WI38 (cell line): ENCODE measurements around the gene ZNF770.
"Not testable (repeated sequence)": the region's sequence is repeated elsewhere in the genome, so short reads cannot be mapped to it uniquely, and the experiment has no call there.

ENCODE experiments used
- H3K4me3 ChIP-seq: 2 replicates; pipeline ENCODE4 v1.5.1; 2011; ENCODE audit warnings: low read depth, mild to moderate bottlenecking, control low read depth, low read length
- CTCF ChIP-seq: IDR thresholded peaks from 2 replicates; pipeline ENCODE4 v1.5.1; 2012; ENCODE audit warnings: low read depth, mild to moderate bottlenecking, control low read depth, low read length

Gene ZNF770

GRCh38 chr15:34951993-34952392 is 36.1 kb downstream of the ZNF770 start:
- H3K4me3 ChIP-seq, result no peak overlapping the region
- no peak for TF ChIP-seq CTCF

GRCh38 chr15:34944936-34945335 is 43.2 kb downstream of the ZNF770 start:
- TF ChIP-seq CTCF, result no peak
- no peak overlapping the region for H3K4me3 ChIP-seq

- TF ChIP-seq CTCF, result no peak
Measured at GRCh38 chr15:34943711-34944110, 44.4 kb downstream of the ZNF770 start.

GRCh38 chr15:34943264-34943663 is 44.8 kb downstream of the ZNF770 start:
- H3K4me3 ChIP-seq, result not testable (repeated sequence)

More at GRCh38 chr15:34943711-34944110, 44.4 kb downstream of the ZNF770 start:
- H3K4me3 ChIP-seq, result no peak overlapping the region

- TF ChIP-seq CTCF, result no peak
- no peak overlapping the region for H3K4me3 ChIP-seq
Measured at GRCh38 chr15:34942363-34942762, 45.7 kb downstream of the ZNF770 start.

- TF ChIP-seq CTCF, result no peak
- H3K4me3 ChIP-seq, result no peak overlapping the region
Measured at GRCh38 chr15:34941831-34942230, 46.3 kb downstream of the ZNF770 start.

- H3K4me3 ChIP-seq, result no peak overlapping the region
- no peak for TF ChIP-seq CTCF
Measured at GRCh38 chr15:34941185-34941698, 46.8 kb downstream of the ZNF770 start.

GRCh38 chr15:34933432-34933975 is 54.6 kb downstream of the ZNF770 start:
- no peak for TF ChIP-seq CTCF
- no peak overlapping the region for H3K4me3 ChIP-seq

- H3K4me3 ChIP-seq, result not testable (repeated sequence)
Measured at GRCh38 chr15:34928349-34928748, 59.7 kb downstream of the ZNF770 start.
